ENCODE results near the gene IGF1R.

DNA sequence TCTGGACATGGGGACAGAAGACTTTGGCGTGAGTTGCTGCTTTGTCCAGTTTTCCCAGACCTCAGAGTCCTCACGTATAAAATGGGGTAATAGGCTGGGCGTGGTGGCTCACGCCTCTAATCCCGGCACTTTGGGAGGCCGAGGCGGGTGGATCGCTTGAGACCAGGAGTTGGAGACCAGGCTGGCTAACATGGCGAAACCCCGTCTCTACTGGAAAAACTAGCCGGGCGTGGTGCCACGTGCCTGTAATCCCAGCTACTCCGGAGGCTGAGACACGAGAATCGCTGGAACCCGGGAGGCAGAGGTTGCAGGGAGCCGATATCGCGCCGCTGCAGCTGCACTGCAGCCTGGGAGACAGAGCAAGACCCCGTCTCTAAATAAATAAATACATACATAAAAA is 22.7 kb upstream of the IGF1R start:
- TF ChIP-seq, protein P1, sequence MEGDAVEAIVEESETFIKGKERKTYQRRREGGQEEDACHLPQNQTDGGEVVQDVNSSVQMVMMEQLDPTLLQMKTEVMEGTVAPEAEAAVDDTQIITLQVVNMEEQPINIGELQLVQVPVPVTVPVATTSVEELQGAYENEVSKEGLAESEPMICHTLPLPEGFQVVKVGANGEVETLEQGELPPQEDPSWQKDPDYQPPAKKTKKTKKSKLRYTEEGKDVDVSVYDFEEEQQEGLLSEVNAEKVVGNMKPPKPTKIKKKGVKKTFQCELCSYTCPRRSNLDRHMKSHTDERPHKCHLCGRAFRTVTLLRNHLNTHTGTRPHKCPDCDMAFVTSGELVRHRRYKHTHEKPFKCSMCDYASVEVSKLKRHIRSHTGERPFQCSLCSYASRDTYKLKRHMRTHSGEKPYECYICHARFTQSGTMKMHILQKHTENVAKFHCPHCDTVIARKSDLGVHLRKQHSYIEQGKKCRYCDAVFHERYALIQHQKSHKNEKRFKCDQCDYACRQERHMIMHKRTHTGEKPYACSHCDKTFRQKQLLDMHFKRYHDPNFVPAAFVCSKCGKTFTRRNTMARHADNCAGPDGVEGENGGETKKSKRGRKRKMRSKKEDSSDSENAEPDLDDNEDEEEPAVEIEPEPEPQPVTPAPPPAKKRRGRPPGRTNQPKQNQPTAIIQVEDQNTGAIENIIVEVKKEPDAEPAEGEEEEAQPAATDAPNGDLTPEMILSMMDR (IDR thresholded peaks at IDR 0.05): no peak
- TF ChIP-seq POLR2A (IDR thresholded peaks at IDR 0.05): no peak
